Kidney epithelial cell (primary cell): Measurements from ENCODE around the gene FLT4. TPM values are rescaled to one million over a fixed set of nuclear protein-coding genes. Genes with fewer than 3 reads are reported as not detected.

Experiments
- DNase-seq: peaks from one replicate; pipeline ENCODE4 v3.0.0-alpha.2; 2010; ENCODE audit warnings: low read depth
- H3K27me3 ChIP-seq: 2 replicates; pipeline ENCODE4 v1.6.0; 2011; ENCODE audit warnings: low read length; ENCODE audit not compliant: control insufficient read depth, insufficient read depth
- H3K36me3 ChIP-seq: 2 replicates; pipeline ENCODE4 v1.5.1; 2011; ENCODE audit warnings: low read length; ENCODE audit not compliant: control insufficient read depth, insufficient read depth
- H3K4me3 ChIP-seq: 2 replicates; pipeline ENCODE4 v1.5.1; 2011; ENCODE audit warnings: low read depth, mild to moderate bottlenecking, control low read depth, low read length
- CTCF ChIP-seq: IDR thresholded peaks from 2 replicates; pipeline ENCODE4 v1.5.1; 2011; ENCODE audit warnings: mild to moderate bottlenecking, moderate library complexity, low read length, control low read depth, inconsistent platforms; ENCODE audit not compliant: insufficient read depth, poor library complexity, severe bottlenecking
- total RNA-seq: library from RNA; depleted of rRNA; stranded (reverse); fragments of >200 nt; gene quantifications from 2 replicates; pipeline ENCODE4 v1.2.3, GENCODE V29; 2015

The FLT4 gene
- total RNA-seq, 1 donor from 2014 or later: 1.1 TPM

GRCh38 chr5:180670586-180671359 is 21.4 kb upstream of the FLT4 start:
- Histone ChIP-seq H3K36me3 (no peaks in the 10 kb centered on the region), H3K27me3 (peaks cover 22% of the 10 kb centered on the region), H3K4me3 (no peak overlapping the region)
- peak; percentile 77 for TF ChIP-seq CTCF
- peak; percentile 10 for DNase-seq

GRCh38 chr5:180670157-180670556 is 20.8 kb upstream of the FLT4 start:
- no peak for TF ChIP-seq CTCF
- no peak for DNase-seq
- Histone ChIP-seq H3K36me3 (no peaks in the 10 kb centered on the region), H3K27me3 (peaks cover 21% of the 10 kb centered on the region), H3K4me3 (no peak overlapping the region)

DNA sequence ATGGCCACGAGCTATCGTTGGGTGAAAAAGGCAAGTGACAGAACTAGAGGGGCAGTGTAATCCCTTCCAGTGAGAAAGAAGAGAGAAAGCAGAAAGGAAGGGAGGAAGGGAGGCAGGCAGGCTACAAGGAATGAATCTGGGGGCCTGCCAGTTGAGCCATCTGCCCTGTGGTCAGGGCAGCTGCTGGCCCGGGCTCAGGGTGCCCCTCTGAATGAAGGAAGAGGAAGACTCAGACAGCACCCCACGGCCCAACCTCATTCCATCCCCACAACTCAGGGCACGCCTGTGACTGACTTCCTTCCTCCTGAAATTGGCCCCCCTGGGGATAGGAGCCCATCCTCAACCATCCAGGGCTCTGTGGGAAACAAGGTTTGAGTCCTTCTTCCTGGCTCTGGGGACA is 20.3 kb upstream of the FLT4 start:
- DNase-seq: no peak
- Histone ChIP-seq H3K4me3 (no peak overlapping the region), H3K27me3 (peaks cover 18% of the 10 kb centered on the region), H3K36me3 (no peaks in the 10 kb centered on the region)
- TF ChIP-seq CTCF: no peak

- no peak for TF ChIP-seq CTCF
- no peak for DNase-seq
- Histone ChIP-seq H3K27me3 (peaks cover 14% of the 10 kb centered on the region), H3K4me3 (no peak overlapping the region), H3K36me3 (no peaks in the 10 kb centered on the region)
Observed at GRCh38 chr5:180668835-180669596, 19.6 kb upstream of the FLT4 start.

GRCh38 chr5:180666812-180667211 is 17.4 kb upstream of the FLT4 start:
- Histone ChIP-seq H3K36me3 (no peaks in the 10 kb centered on the region), H3K27me3 (peaks cover 4% of the 10 kb centered on the region), H3K4me3 (no peak overlapping the region)
- TF ChIP-seq CTCF: no peak
- no peak for DNase-seq
